Medulla oblongata (tissue), 1 donor: ENCODE data around the gene GMIP.
"Not testable (repeated sequence)": the region's sequence is repeated elsewhere in the genome, so short reads cannot be mapped to it uniquely, and the experiment has no call there.

ENCODE experiments used
- DNase-seq: peaks from one replicate; pipeline ENCODE4 v3.0.0-alpha.2; 2015; ENCODE audit errors: extremely low spot score

GMIP gene

GRCh38 chr19:19634516-19635312 is 8.7 kb downstream of the GMIP start:
- no peak for DNase-seq

GRCh38 chr19:19633711-19634515 is 9.5 kb downstream of the GMIP start:
- DNase-seq: no peak

GRCh38 chr19:19632661-19633060 is 10.8 kb downstream of the GMIP start:
- no peak for DNase-seq

- DNase-seq: no peak
Measured at GRCh38 chr19:19631346-19631745, 12.1 kb downstream of the GMIP start.

GRCh38 chr19:19630426-19630825 is 13.0 kb downstream of the GMIP start:
- no peak for DNase-seq

- DNase-seq: no peak
Measured at GRCh38 chr19:19630062-19630414, 13.4 kb downstream of the GMIP start.

GRCh38 chr19:19628501-19629134 is 14.8 kb downstream of the GMIP start:
- no peak for DNase-seq

GRCh38 chr19:19627621-19628500 is 15.6 kb downstream of the GMIP start, which contains the start of gene LPAR2:
Gene LPAR2, minus strand, starts transcription at chr19:19628220. Its CDS starts 945 bp downstream, at chr19:19627275.
- no peak for DNase-seq

- DNase-seq: no peak
Measured at GRCh38 chr19:19626516-19627472, 16.7 kb downstream of the GMIP start.

GRCh38 chr19:19624032-19624570 is 19.4 kb downstream of the GMIP start:
- no peak for DNase-seq

GRCh38 chr19:19623383-19623782 is 20.1 kb downstream of the GMIP start:
- no peak for DNase-seq

- DNase-seq: no peak
Measured at GRCh38 chr19:19619849-19620210, 23.6 kb downstream of the GMIP start.

GRCh38 chr19:19619181-19619848 is 24.1 kb downstream of the GMIP start:
- DNase-seq: no peak

- DNase-seq: peak; percentile 92
Measured at GRCh38 chr19:19618219-19619051, 25.0 kb downstream of the GMIP start, which contains the start of gene PBX4. Gene PBX4, minus strand, starts transcription at chr19:19618687. Its CDS starts 58 bp downstream, at chr19:19618629.

- DNase-seq: no peak
Measured at GRCh38 chr19:19615086-19615485, 28.4 kb downstream of the GMIP start.

GRCh38 chr19:19613506-19613905 is 30.0 kb downstream of the GMIP start:
- DNase-seq: no peak

- no peak for DNase-seq
Measured at GRCh38 chr19:19610376-19611202, 32.9 kb downstream of the GMIP start.

GRCh38 chr19:19606686-19607085 is 36.8 kb downstream of the GMIP start:
- DNase-seq: not testable (repeated sequence)
